ENCODE measurements around the gene MCU. TPM values are rescaled to one million over a fixed set of nuclear protein-coding genes. Genes with fewer than 3 reads are reported as not detected.

Gene MCU
- total RNA-seq, 1 experiment from 2014 or later = 37.2 TPM

GRCh38 chr10:72911758-72912157 is 219.8 kb downstream of the MCU start (continued):
- TF ChIP-seq, protein P1, sequence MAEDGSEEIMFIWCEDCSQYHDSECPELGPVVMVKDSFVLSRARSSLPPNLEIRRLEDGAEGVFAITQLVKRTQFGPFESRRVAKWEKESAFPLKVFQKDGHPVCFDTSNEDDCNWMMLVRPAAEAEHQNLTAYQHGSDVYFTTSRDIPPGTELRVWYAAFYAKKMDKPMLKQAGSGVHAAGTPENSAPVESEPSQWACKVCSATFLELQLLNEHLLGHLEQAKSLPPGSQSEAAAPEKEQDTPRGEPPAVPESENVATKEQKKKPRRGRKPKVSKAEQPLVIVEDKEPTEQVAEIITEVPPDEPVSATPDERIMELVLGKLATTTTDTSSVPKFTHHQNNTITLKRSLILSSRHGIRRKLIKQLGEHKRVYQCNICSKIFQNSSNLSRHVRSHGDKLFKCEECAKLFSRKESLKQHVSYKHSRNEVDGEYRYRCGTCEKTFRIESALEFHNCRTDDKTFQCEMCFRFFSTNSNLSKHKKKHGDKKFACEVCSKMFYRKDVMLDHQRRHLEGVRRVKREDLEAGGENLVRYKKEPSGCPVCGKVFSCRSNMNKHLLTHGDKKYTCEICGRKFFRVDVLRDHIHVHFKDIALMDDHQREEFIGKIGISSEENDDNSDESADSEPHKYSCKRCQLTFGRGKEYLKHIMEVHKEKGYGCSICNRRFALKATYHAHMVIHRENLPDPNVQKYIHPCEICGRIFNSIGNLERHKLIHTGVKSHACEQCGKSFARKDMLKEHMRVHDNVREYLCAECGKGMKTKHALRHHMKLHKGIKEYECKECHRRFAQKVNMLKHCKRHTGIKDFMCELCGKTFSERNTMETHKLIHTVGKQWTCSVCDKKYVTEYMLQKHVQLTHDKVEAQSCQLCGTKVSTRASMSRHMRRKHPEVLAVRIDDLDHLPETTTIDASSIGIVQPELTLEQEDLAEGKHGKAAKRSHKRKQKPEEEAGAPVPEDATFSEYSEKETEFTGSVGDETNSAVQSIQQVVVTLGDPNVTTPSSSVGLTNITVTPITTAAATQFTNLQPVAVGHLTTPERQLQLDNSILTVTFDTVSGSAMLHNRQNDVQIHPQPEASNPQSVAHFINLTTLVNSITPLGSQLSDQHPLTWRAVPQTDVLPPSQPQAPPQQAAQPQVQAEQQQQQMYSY (CRISPR knock-in tag; IDR thresholded peaks at IDR 0.05) = no peak
- TF ChIP-seq ZBTB43 (CRISPR knock-in tag; IDR thresholded peaks at IDR 0.05) = no peak
- no peak for TF ChIP-seq PRRX2 (CRISPR knock-in tag; IDR thresholded peaks at IDR 0.05)
- TF ChIP-seq, protein P2, sequence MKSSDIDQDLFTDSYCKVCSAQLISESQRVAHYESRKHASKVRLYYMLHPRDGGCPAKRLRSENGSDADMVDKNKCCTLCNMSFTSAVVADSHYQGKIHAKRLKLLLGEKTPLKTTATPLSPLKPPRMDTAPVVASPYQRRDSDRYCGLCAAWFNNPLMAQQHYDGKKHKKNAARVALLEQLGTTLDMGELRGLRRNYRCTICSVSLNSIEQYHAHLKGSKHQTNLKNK (CRISPR knock-in tag; IDR thresholded peaks at IDR 0.05) = no peak
- no peak for TF ChIP-seq ZNF317 (CRISPR knock-in tag; IDR thresholded peaks at IDR 0.05; ENCODE audit: borderline replicate concordance, low read depth)
- no peak for TF ChIP-seq FOXK1 (CRISPR knock-in tag; IDR thresholded peaks at IDR 0.05)

DNA sequence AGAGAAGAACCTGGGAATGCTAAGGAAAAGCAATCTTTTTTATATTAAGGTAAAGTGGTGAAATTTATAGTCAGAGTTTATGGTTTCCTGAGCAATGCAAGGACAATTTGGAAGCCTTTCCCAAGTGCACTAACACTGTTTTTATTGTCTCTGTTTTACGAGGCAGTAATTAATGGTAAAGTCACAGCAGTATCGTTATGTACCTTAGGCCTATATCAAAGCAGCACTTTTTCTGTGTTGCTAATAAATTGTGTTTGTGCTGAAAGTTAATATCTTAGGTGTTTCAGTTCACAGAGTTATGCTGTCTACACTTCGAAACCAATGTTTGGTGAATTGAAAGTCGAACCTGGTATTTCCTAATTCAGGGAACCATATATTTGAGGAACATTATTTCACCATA is 220.8 kb downstream of the MCU start:
- Mint-ChIP-seq H3K36me3 (no peaks in the 10 kb centered on the region), H3K4me1 (peaks cover 7% of the 10 kb centered on the region), H3K27me3 (ENCODE audit: low read depth) (no peaks in the 10 kb centered on the region), H3K4me3 (no peak overlapping the region), H3K9me3 (no peaks in the 10 kb centered on the region), H3K27ac (no peak overlapping the region)
- ATAC-seq = no peak
- ChIA-PET CTCF (interaction anchor here (0.9 kb wide), 1 partner anchor 538 kb away, joined by 3 read pairs; no protein-coding TSS in a partner anchor), POLR2A (no interaction called here)
- no peak for DNase-seq (ENCODE audit: low spot score)
- TF ChIP-seq NFATC4 (CRISPR knock-in tag; IDR thresholded peaks at IDR 0.05) (no peak), E2F5 (CRISPR knock-in tag; IDR thresholded peaks at IDR 0.05) (no peak), ZBTB43 (CRISPR knock-in tag; IDR thresholded peaks at IDR 0.05) (no peak), ZNF425 (CRISPR knock-in tag; conservative IDR thresholded peaks at IDR 0.05) (no peak), ATF6 (CRISPR knock-in tag; IDR thresholded peaks at IDR 0.05) (no peak), FOXP4 (CRISPR knock-in tag; IDR thresholded peaks at IDR 0.05) (no peak), JAZF1 (CRISPR knock-in tag; IDR thresholded peaks at IDR 0.05) (no peak), AR (CRISPR knock-in tag; IDR thresholded peaks at IDR 0.05) (no peak)
- TF ChIP-seq, protein P3, sequence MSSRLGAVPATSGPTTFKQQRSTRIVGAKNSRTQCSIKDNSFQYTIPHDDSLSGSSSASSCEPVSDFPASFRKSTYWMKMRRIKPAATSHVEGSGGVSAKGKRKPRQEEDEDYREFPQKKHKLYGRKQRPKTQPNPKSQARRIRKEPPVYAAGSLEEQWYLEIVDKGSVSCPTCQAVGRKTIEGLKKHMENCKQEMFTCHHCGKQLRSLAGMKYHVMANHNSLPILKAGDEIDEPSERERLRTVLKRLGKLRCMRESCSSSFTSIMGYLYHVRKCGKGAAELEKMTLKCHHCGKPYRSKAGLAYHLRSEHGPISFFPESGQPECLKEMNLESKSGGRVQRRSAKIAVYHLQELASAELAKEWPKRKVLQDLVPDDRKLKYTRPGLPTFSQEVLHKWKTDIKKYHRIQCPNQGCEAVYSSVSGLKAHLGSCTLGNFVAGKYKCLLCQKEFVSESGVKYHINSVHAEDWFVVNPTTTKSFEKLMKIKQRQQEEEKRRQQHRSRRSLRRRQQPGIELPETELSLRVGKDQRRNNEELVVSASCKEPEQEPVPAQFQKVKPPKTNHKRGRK (CRISPR knock-in tag; IDR thresholded peaks at IDR 0.05; ENCODE audit: borderline replicate concordance) = no peak
